H9 (cell line): Measurements from ENCODE around the gene OR7D2. TPM values are rescaled to one million over a fixed set of nuclear protein-coding genes. Genes with fewer than 3 reads are reported as not detected.

Experiments
- DNase-seq: peaks from one replicate; pipeline ENCODE4 v3.0.0-alpha.2; 2017
- H2AFZ ChIP-seq: one replicate; pipeline ENCODE4 v1.6.1; 2013; ENCODE audit warnings: mild to moderate bottlenecking, low read length, control low read depth, moderate library complexity
- H2AK5ac ChIP-seq: 2 replicates; pipeline ENCODE4 v1.6.1; 2013; ENCODE audit warnings: low read length, control low read depth, mixed read lengths; ENCODE audit not compliant: insufficient read length
- H2BK120ac ChIP-seq: one replicate; pipeline ENCODE4 v1.6.1; 2013; ENCODE audit warnings: low read depth, mild to moderate bottlenecking, low read length, control low read depth, inconsistent platforms; ENCODE audit not compliant: poor library complexity, severe bottlenecking
- H2BK12ac ChIP-seq: 2 replicates; pipeline ENCODE4 v1.6.1; 2013; ENCODE audit warnings: low read length, control low read depth, mixed read lengths, low read depth; ENCODE audit not compliant: insufficient read length
- H2BK15ac ChIP-seq: 2 replicates; pipeline ENCODE4 v1.6.1; 2013; ENCODE audit warnings: low read depth, low read length, control low read depth
- H2BK20ac ChIP-seq: one replicate; pipeline ENCODE4 v1.6.1; 2013; ENCODE audit warnings: low read depth, mild to moderate bottlenecking, low read length, control low read depth, inconsistent platforms; ENCODE audit not compliant: poor library complexity, severe bottlenecking
- H2BK5ac ChIP-seq: 2 replicates; pipeline ENCODE4 v1.6.1; 2013; ENCODE audit warnings: low read length, control low read depth, mixed read lengths; ENCODE audit not compliant: insufficient read length
- H3K14ac ChIP-seq: 2 replicates; pipeline ENCODE4 v1.6.1; 2013; ENCODE audit warnings: low read length, control low read depth; ENCODE audit not compliant: insufficient read depth
- H3K18ac ChIP-seq: 2 replicates; pipeline ENCODE4 v1.6.1; 2013; ENCODE audit warnings: low read depth, mild to moderate bottlenecking, mixed read lengths, low read length, control low read depth; ENCODE audit not compliant: insufficient read length
- H3K23ac ChIP-seq: 2 replicates; pipeline ENCODE4 v1.6.1; 2013; ENCODE audit warnings: low read length, control low read depth, mixed read lengths, low read depth; ENCODE audit not compliant: insufficient read length
- H3K23me2 ChIP-seq: 2 replicates; pipeline ENCODE4 v1.6.1; 2013; ENCODE audit warnings: low read depth, mild to moderate bottlenecking, mixed read lengths, low read length, control low read depth; ENCODE audit not compliant: insufficient read length, poor library complexity, severe bottlenecking
- H3K27ac ChIP-seq: 2 replicates; pipeline ENCODE4 v1.5.1; 2013; ENCODE audit warnings: low read length, control low read depth, mixed read lengths, low read depth; ENCODE audit not compliant: insufficient read length
- H3K27me3 ChIP-seq: 2 replicates; pipeline ENCODE4 v1.6.1; 2013; ENCODE audit warnings: low read length, control low read depth, inconsistent platforms; ENCODE audit not compliant: insufficient read depth
- H3K4ac ChIP-seq: 2 replicates; pipeline ENCODE4 v1.6.1; 2013; ENCODE audit warnings: low read depth, mild to moderate bottlenecking, control low read depth, inconsistent platforms, low read length, moderate library complexity
- H3K4me1 ChIP-seq: 2 replicates; pipeline ENCODE4 v1.6.1; 2013; ENCODE audit warnings: low read length, control low read depth, inconsistent platforms; ENCODE audit not compliant: insufficient read depth
- H3K4me2 ChIP-seq: 2 replicates; pipeline ENCODE4 v1.6.1; 2013; ENCODE audit warnings: low read length, control low read depth, mixed read lengths; ENCODE audit not compliant: insufficient read length, insufficient read depth
- H3K56ac ChIP-seq: 2 replicates; pipeline ENCODE4 v1.6.1; 2013; ENCODE audit warnings: low read depth, mild to moderate bottlenecking, mixed read lengths, low read length, control low read depth; ENCODE audit not compliant: insufficient read length
- H3K79me1 ChIP-seq: 2 replicates; pipeline ENCODE4 v1.6.1; 2013; ENCODE audit warnings: low read depth, mild to moderate bottlenecking, moderate library complexity, low read length, control low read depth, inconsistent platforms; ENCODE audit not compliant: insufficient read depth, poor library complexity, severe bottlenecking
- H3K79me2 ChIP-seq: 2 replicates; pipeline ENCODE4 v1.6.1; 2013; ENCODE audit warnings: low read length, control low read depth, inconsistent platforms; ENCODE audit not compliant: insufficient read depth
- H3K9ac ChIP-seq: 2 replicates; pipeline ENCODE4 v1.6.1; 2013; ENCODE audit warnings: low read length, control low read depth, mixed read lengths; ENCODE audit not compliant: insufficient read length; ENCODE audit errors: extremely low read depth
- H3K9me3 ChIP-seq: one replicate; pipeline ENCODE4 v1.6.1; 2013; ENCODE audit warnings: low read depth, low read length, inconsistent platforms; ENCODE audit not compliant: control insufficient read depth
- H3T11ph ChIP-seq: one replicate; pipeline ENCODE4 v1.6.1; 2013; ENCODE audit warnings: mild to moderate bottlenecking, low read length, control low read depth, inconsistent platforms
- H4K20me1 ChIP-seq: one replicate; pipeline ENCODE4 v1.6.1; 2013; ENCODE audit not compliant: control insufficient read depth, insufficient read length, insufficient read depth
- H4K5ac ChIP-seq: 2 replicates; pipeline ENCODE4 v1.6.1; 2013; ENCODE audit warnings: low read depth, mild to moderate bottlenecking, mixed read lengths, low read length, control low read depth; ENCODE audit not compliant: insufficient read length
- H4K8ac ChIP-seq: replicated peaks from 2 replicates; pipeline ENCODE4 v1.6.1; 2013; ENCODE audit warnings: low read length, control low read depth, mixed read lengths, low read depth; ENCODE audit not compliant: insufficient read length
- H4K91ac ChIP-seq: 2 replicates; pipeline ENCODE4 v1.6.1; 2013; ENCODE audit warnings: low read depth, mild to moderate bottlenecking, moderate library complexity, mixed read lengths, low read length, control low read depth; ENCODE audit not compliant: insufficient read length
- H3K27ac Mint-ChIP-seq, 3 experiments: 2 replicates in 2 of 3; 3 replicates in 1 of 3; pipeline ENCODE4 v1.8.0; 2020 to 2021; ENCODE audit warnings: mixed read lengths in 3 of 3, mild to moderate bottlenecking in 1 of 3, moderate library complexity in 1 of 3
- H3K27me3 Mint-ChIP-seq: 2 replicates; pipeline ENCODE4 v1.8.0; 2021; ENCODE audit warnings: low read depth, mild to moderate bottlenecking, moderate library complexity, mixed read lengths
- H3K36me3 Mint-ChIP-seq, 3 experiments: 2 replicates in 2 of 3; 3 replicates in 1 of 3; pipeline ENCODE4 v1.8.0; 2020 to 2021; ENCODE audit warnings: low read depth in 3 of 3, mixed read lengths in 3 of 3; ENCODE audit not compliant: insufficient read depth in 1 of 3
- H3K4me1 Mint-ChIP-seq, 2 experiments: 2 replicates each; pipeline ENCODE4 v1.8.0; 2020; ENCODE audit warnings: mixed read lengths in 2 of 2
- H3K4me3 Mint-ChIP-seq, 2 experiments: 2 replicates in 1 of 2; 3 replicates in 1 of 2; pipeline ENCODE4 v1.8.0; 2020 to 2021; ENCODE audit warnings: mild to moderate bottlenecking in 2 of 2, mixed read lengths in 2 of 2, moderate library complexity in 1 of 2
- H3K9me3 Mint-ChIP-seq, 2 experiments: 2 replicates in 1 of 2; 3 replicates in 1 of 2; pipeline ENCODE4 v1.8.0; 2020; ENCODE audit warnings: mild to moderate bottlenecking in 2 of 2, mixed read lengths in 2 of 2, moderate library complexity in 1 of 2
- WGBS: extraction: QIAGEN DNeasy Blood & Tissue Kit; methylation state at CpG from one replicate; pipeline ENCODE4 v1.1.7; 2013; ENCODE audit warnings: missing lambda C conversion rate, low lambda C conversion rate, mixed read lengths; ENCODE audit not compliant: insufficient read length; ENCODE audit errors: extremely low coverage; 5-methylcytosine and 5-hydroxymethylcytosine counted together
- total RNA-seq: library from RNA; stranded (reverse); gene quantifications from 2 replicates; pipeline ENCODE4 v1.2.1, GENCODE V29; 2021
- TF ChIP-seq, protein P1 (sequence below): fragments of 200-600 bp; sonication (generic); conservative IDR thresholded peaks from 3 replicates; pipeline ENCODE4 v1.8.0; 2021; ENCODE audit warnings: antibody characterized with exemption, mild to moderate bottlenecking

OR7D2 gene
- total RNA-seq, 1 experiment from 2014 or later, result 0.31 TPM

DNA sequence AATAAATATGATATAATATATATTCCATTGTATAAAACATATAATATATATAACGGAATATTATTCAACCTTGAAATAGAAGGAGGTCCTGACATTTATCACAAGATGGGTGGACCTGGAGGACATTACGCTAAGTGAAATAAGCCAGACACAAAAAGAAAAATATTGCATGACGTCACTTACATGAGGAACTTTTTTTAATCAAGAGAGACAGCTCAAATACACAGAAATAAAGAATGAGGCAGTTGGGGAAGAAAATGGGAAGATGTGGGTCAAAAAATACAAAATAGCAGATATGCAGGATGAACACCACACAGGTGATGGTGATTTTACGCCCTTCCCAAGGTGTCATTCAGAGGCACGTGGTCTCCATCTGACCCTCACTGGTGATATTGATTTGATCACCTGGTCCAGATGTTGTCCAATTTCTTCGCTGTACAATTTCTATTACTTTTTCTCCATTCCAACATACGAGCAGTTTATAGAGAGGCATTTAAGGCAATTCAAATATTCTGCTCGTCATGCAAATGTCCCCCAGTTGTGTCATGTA lies 39.1 kb upstream of the OR7D2 start:
- Mint-ChIP-seq H3K27me3 (peaks cover 2% of the 10 kb centered on the region; the same call in 1 of the 2 replicates), H3K9me3 (peaks cover 19 to 37% of the 10 kb centered on the region in 2 experiments), H3K4me1 (peaks cover 15 to 26% of the 10 kb centered on the region in 2 experiments), H3K27ac (peak overlapping the region in 1 of 3 experiments; percentile 100; a peak in 2 of 7 replicates), H3K36me3 (peaks cover 27 to 36% (median 36%) of the 10 kb centered on the region in 3 experiments), H3K4me3 (peak overlapping the region; percentile 98)
- no peak overlapping the region for H3K4ac ChIP-seq
- no peak overlapping the region for H2BK15ac ChIP-seq
- TF ChIP-seq, protein P1, sequence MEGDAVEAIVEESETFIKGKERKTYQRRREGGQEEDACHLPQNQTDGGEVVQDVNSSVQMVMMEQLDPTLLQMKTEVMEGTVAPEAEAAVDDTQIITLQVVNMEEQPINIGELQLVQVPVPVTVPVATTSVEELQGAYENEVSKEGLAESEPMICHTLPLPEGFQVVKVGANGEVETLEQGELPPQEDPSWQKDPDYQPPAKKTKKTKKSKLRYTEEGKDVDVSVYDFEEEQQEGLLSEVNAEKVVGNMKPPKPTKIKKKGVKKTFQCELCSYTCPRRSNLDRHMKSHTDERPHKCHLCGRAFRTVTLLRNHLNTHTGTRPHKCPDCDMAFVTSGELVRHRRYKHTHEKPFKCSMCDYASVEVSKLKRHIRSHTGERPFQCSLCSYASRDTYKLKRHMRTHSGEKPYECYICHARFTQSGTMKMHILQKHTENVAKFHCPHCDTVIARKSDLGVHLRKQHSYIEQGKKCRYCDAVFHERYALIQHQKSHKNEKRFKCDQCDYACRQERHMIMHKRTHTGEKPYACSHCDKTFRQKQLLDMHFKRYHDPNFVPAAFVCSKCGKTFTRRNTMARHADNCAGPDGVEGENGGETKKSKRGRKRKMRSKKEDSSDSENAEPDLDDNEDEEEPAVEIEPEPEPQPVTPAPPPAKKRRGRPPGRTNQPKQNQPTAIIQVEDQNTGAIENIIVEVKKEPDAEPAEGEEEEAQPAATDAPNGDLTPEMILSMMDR, result no peak
- no peak overlapping the region for H4K91ac ChIP-seq
- H2AFZ ChIP-seq, result peak overlapping the region; percentile 100
- no peak overlapping the region for H3T11ph ChIP-seq
- no peak overlapping the region for H3K14ac ChIP-seq
- DNase-seq, result no peak
- no peak overlapping the region for H2AK5ac ChIP-seq
- no peaks in the 10 kb centered on the region for H3K4me1 ChIP-seq
- H3K9me3 ChIP-seq, result no peaks in the 10 kb centered on the region
- H3K23ac ChIP-seq, result no peak overlapping the region
- H2BK120ac ChIP-seq, result no peak overlapping the region
- no CpG with 5 or more reads among the region's 8 CpGs for whole genome bisulfite sequencing
- no peak overlapping the region for H4K8ac ChIP-seq
- peak overlapping the region; percentile 99 for H3K4me2 ChIP-seq
- no peak overlapping the region for H3K27ac ChIP-seq
- H4K5ac ChIP-seq, result no peak overlapping the region
- peaks cover 3% of the 10 kb centered on the region for H3K79me1 ChIP-seq
- no peak overlapping the region for H2BK12ac ChIP-seq
- no peaks in the 10 kb centered on the region for H3K27me3 ChIP-seq
- H3K23me2 ChIP-seq, result peaks cover 5% of the 10 kb centered on the region
- H4K20me1 ChIP-seq, result no peaks in the 10 kb centered on the region
- H3K56ac ChIP-seq, result no peak overlapping the region
- H2BK5ac ChIP-seq, result no peak overlapping the region
- H3K79me2 ChIP-seq, result peaks cover 30% of the 10 kb centered on the region
- no peak overlapping the region for H3K18ac ChIP-seq
- peak overlapping the region; percentile 62 for H3K9ac ChIP-seq
- no peak overlapping the region for H2BK20ac ChIP-seq
